K562 (cell line): ENCODE results near the gene ARHGEF4. TPM values are rescaled to one million over a fixed set of nuclear protein-coding genes. Genes with fewer than 3 reads are reported as not detected.

Source experiments
- ATAC-seq: fragments of 200-7000 bp; cut with Tn5 transposase; 3 replicates; pipeline ENCODE4 v1.9.1; 2020; ENCODE audit warnings: moderate library complexity
- BruUV-seq: library from RNA; stranded (reverse); fragments of 400-500 nt; replicated peaks from 2 replicates; lab custom pipeline; 2021; lab: Mats Ljungman, UMichigan
- CTCF ChIA-PET: fragments of 300-600 bp; formaldehyde crosslinking; extraction: SDS; loops from one replicate; lab custom pipeline; 2021; ENCODE audit warnings: low intra/inter-chr PET ratio; lab: Yijun Ruan, JAX
- POLR2A ChIA-PET: fragments of 300-600, 350-650 bp; sonication (Branson Sonifier 250); formaldehyde crosslinking; extraction: SDS; loops from one replicate; lab custom pipeline; 2021; ENCODE audit warnings: antibody characterized with exemption, inconsistent platforms; lab: Yijun Ruan, JAX
- DNase-seq, 4 experiments: peaks; one replicate each; pipeline versions ENCODE4 v3.0.0 to v3.0.0-alpha.2; 2011 to 2018; ENCODE audit warnings: low spot score in 3 of 4, mixed read lengths in 3 of 4; ENCODE audit errors: extremely low read depth in 1 of 4
- FAIRE-seq: peaks from 2 replicates; lab custom pipeline; 2011; peaks lifted over from hg19 to GRCh38; lab: Jason Lieb, UNC
- H2AFZ ChIP-seq: 2 replicates; pipeline ENCODE4 v1.6.0; 2011; ENCODE audit warnings: low read depth, low read length, control low read depth, inconsistent platforms
- H3K27ac ChIP-seq: fragments of 200-600 bp; 3 replicates; pipeline ENCODE4 v1.8.0; 2011; ENCODE audit warnings: low read depth, mild to moderate bottlenecking, control low read depth, inconsistent platforms, low read length, moderate library complexity, mixed read lengths; ENCODE audit errors: extremely low read depth
- H3K27me3 ChIP-seq, 2 experiments: fragments of 300-600 bp in 1 of 2; 2 replicates in 1 of 2; 3 replicates in 1 of 2; pipeline versions ENCODE4 v1.6.0 to v1.8.0; 2011; ENCODE audit warnings: inconsistent platforms in 2 of 2, low read length in 2 of 2, mild to moderate bottlenecking in 1 of 2, mixed read lengths in 1 of 2, moderate library complexity in 1 of 2; ENCODE audit not compliant: control insufficient read depth in 2 of 2, insufficient read depth in 2 of 2
- H3K36me3 ChIP-seq: fragments of 300-600 bp; 3 replicates; pipeline ENCODE4 v1.8.0; 2011; ENCODE audit warnings: mild to moderate bottlenecking, low read length, inconsistent platforms; ENCODE audit not compliant: control insufficient read depth, insufficient read depth
- H3K4me1 ChIP-seq, 2 experiments: fragments of 200-600 bp in 1 of 2; replicated peaks in 1 of 2; 2 replicates in 1 of 2; 3 replicates in 1 of 2; pipeline versions ENCODE4 v1.5.1 to v1.8.0; 2011; ENCODE audit warnings: inconsistent platforms in 2 of 2, low read length in 2 of 2, mild to moderate bottlenecking in 1 of 2, mixed read lengths in 1 of 2, moderate library complexity in 1 of 2; ENCODE audit not compliant: control insufficient read depth in 2 of 2, insufficient read depth in 2 of 2
- H3K4me2 ChIP-seq: 2 replicates; pipeline ENCODE4 v1.6.1; 2011; ENCODE audit warnings: low read length, control low read depth, inconsistent platforms, mixed read lengths; ENCODE audit not compliant: insufficient read depth
- H3K4me3 ChIP-seq: fragments of 200-600 bp; sonication (generic), shearing (Covaris generic); 2 replicates; pipeline ENCODE4 v1.5.1; 2016; ENCODE audit warnings: control low read depth, inconsistent platforms
- H3K79me2 ChIP-seq: fragments of 200-600 bp; 3 replicates; pipeline ENCODE4 v1.8.0; 2011; ENCODE audit warnings: low read length, inconsistent platforms; ENCODE audit not compliant: control insufficient read depth, insufficient read depth
- H3K9ac ChIP-seq, 2 experiments: 2 replicates each; pipeline versions ENCODE4 v1.6.0 to v1.6.1; 2011; ENCODE audit warnings: low read depth in 2 of 2, low read length in 2 of 2, control low read depth in 1 of 2, inconsistent platforms in 1 of 2, mild to moderate bottlenecking in 1 of 2, mixed read lengths in 1 of 2; ENCODE audit not compliant: insufficient read depth in 1 of 2
- H3K9me1 ChIP-seq: one replicate; pipeline ENCODE4 v1.6.0; 2011; ENCODE audit warnings: inconsistent platforms, mild to moderate bottlenecking, low read length, moderate library complexity; ENCODE audit not compliant: control insufficient read depth, insufficient read depth
- H3K9me3 ChIP-seq: replicated peaks from 2 replicates; pipeline ENCODE4 v1.5.1; 2011; ENCODE audit warnings: low read depth, low read length, inconsistent platforms; ENCODE audit not compliant: control insufficient read depth, insufficient read depth
- H4K20me1 ChIP-seq: replicated peaks from 2 replicates; pipeline ENCODE4 v1.6.1; 2011; ENCODE audit warnings: low read length, inconsistent platforms, mixed read lengths; ENCODE audit not compliant: control insufficient read depth, insufficient read depth
- ARID3B ChIP-seq: fragments of 250-450 bp; sonication (Bioruptor Pico); IDR thresholded peaks from 2 replicates; pipeline ENCODE4 v1.4.0; 2020; ENCODE audit warnings: borderline replicate concordance
- E4F1 ChIP-seq: fragments of 250-450 bp; sonication (Bioruptor Pico); IDR thresholded peaks from 2 replicates; pipeline ENCODE4 v1.5.0; 2021; ENCODE audit warnings: mild to moderate bottlenecking, borderline replicate concordance
- OTX1 ChIP-seq: fragments of 450-650 bp; formaldehyde crosslinking; IDR thresholded peaks from 2 replicates; pipeline ENCODE4 v1.4.0; 2022; ENCODE audit warnings: mild to moderate bottlenecking
- SMC3 ChIP-seq: conservative IDR thresholded peaks from 2 replicates; pipeline ENCODE4 v1.6.1; 2011; ENCODE audit warnings: low read depth, low read length, improper control_type of control experiment; ENCODE audit not compliant: insufficient read depth
- SREBF2 ChIP-seq: sonication (generic); formaldehyde crosslinking; IDR thresholded peaks from 2 replicates; pipeline ENCODE4 v1.4.0; 2020; ENCODE audit warnings: mild to moderate bottlenecking, missing genetic modification reagents
- THRA ChIP-seq: fragments of 450-650 bp; IDR thresholded peaks from 2 replicates; pipeline ENCODE4 v1.6.1; 2017; ENCODE audit warnings: mild to moderate bottlenecking, moderate library complexity
- U2AF2 ChIP-seq: fragments of 200-400 bp; formaldehyde crosslinking; optimal IDR thresholded peaks from 2 replicates; pipeline ENCODE3; 2017; ENCODE audit warnings: low read depth, mild to moderate bottlenecking, low read length
- ZNF263 ChIP-seq: sonication (generic); formaldehyde crosslinking; IDR thresholded peaks from 2 replicates; pipeline ENCODE4 v1.8.0; 2022; ENCODE audit warnings: mild to moderate bottlenecking, missing genetic modification reagents, borderline replicate concordance
- WGBS: fragments of 100-300 bp; shearing (Covaris generic); methylation state at CpG from one replicate; pipeline ENCODE4 v1.1.6; 2016; ENCODE audit warnings: low coverage, mixed read lengths; ENCODE audit not compliant: insufficient coverage; ENCODE audit errors: missing lambda C conversion rate; 5-methylcytosine and 5-hydroxymethylcytosine counted together
- in situ Hi-C: fragments of 300-500 bp; cut with MboI; formaldehyde crosslinking; loops from 4 replicates; pipeline ENCODE4 v1.15.0; 2018; ENCODE audit warnings: inconsistent platforms, mixed read lengths
- intact Hi-C: fragments of 100-400 bp; cut with micrococcal nuclease; formaldehyde crosslinking; loops from 2 replicates; pipeline ENCODE4 v1.14.2; 2022
- polyA plus RNA-seq, 8 experiments: library from polyadenylated mRNA; depleted of rRNA in 4 of 8; stranded (reverse) in 5 of 8; unstranded in 3 of 8; fragments of >200 nt; fragmentation: Nextera tagmentation in 2 of 8; fragmentation: Illumina TruSeq in 1 of 8; extraction: Ambion mirVana in 2 of 8; extraction: Trizol in 1 of 8; gene quantifications; 2 replicates each; pipeline versions ENCODE4 v1.2.1 to v1.2.3, GENCODE V29; 2011 to 2014; ENCODE audit warnings: inconsistent platforms in 1 of 8, missing spikeins in 1 of 8
- total RNA-seq, 7 experiments: library from RNA; depleted of rRNA in 6 of 7; stranded (reverse); fragments of >200 nt in 6 of 7; fragmentation: Illumina TruSeq in 2 of 7; extraction: Trizol in 2 of 7; gene quantifications; 2 replicates each; pipeline versions ENCODE4 v1.2.1 to v1.2.3, GENCODE V29; 2011 to 2021; ENCODE audit warnings: low replicate concordance in 1 of 7

ARHGEF4 gene
- total and polyA plus RNA-seq, 9 of the 15 experiments (the other 6 are each of a cell fraction or from before 2014, with no cell fraction given), result not detected

DNA sequence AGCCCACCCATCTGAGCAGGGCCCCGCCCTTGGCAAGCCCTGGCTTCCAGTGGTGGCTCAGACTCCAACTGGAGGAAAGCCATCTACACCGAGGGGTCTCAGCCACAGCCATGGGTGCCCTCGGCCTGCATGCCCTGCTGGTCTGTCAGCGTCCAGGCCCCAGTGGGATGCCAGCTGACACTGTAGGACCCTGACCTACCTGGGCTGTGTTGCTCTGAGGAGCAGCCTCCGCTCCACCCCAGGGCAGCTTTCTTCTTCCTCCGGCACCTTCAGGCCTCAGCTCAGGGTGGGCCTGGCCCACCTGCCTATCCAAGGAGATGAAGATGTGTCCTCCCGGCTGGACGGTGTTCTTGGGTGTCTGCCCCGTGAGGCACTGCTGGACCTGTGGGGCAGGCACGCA lies 13.9 kb upstream of the ARHGEF4 start:
- H3K9me3 ChIP-seq, result no peaks in the 10 kb centered on the region
- H3K4me3 ChIP-seq, result no peak overlapping the region
- no peaks in the 10 kb centered on the region; the same call in 1 of the 2 replicates for H4K20me1 ChIP-seq
- H2AFZ ChIP-seq, result no peak overlapping the region
- intact Hi-C loops (no loop called here), in situ Hi-C loops (no loop called here)
- peaks cover 1% of the 10 kb centered on the region for H3K9me1 ChIP-seq
- FAIRE-seq, result no peak
- BruUV-seq, result no TSS peak
- WGBS, result 2% methylated on average over 8 of the region's 10 CpGs
- no peak for DNase-seq
- TF ChIP-seq THRA, result no peak
- no peak for TF ChIP-seq ZNF263
- TF ChIP-seq E4F1 (CRISPR knock-in tag), result no peak
- TF ChIP-seq OTX1 (CRISPR knock-in tag), result no peak
- TF ChIP-seq ARID3B (CRISPR knock-in tag), result no peak
- no peak for TF ChIP-seq SREBF2 (CRISPR knock-in tag)
- no peak for TF ChIP-seq SMC3
- no peak for TF ChIP-seq U2AF2
- H3K4me1 ChIP-seq, result no peaks in the 10 kb centered on the region
- H3K4me2 ChIP-seq, result no peak overlapping the region
- ATAC-seq, result no peak
- CTCF ChIA-PET, result no interaction called here
- no peak overlapping the region for H3K27ac ChIP-seq
- no peaks in the 10 kb centered on the region for H3K79me2 ChIP-seq
- H3K9ac ChIP-seq, result no peak overlapping the region
- H3K27me3 ChIP-seq, result peaks cover 17 to 84% of the 10 kb centered on the region in 2 experiments; a peak in 4 of 5 replicates
- H3K36me3 ChIP-seq, result no peaks in the 10 kb centered on the region
- POLR2A ChIA-PET, result no interaction called here
